Bronchial epithelial cell (primary cell): ENCODE results near the gene ABCB8. TPM values are rescaled to one million over a fixed set of nuclear protein-coding genes. Genes with fewer than 3 reads are reported as not detected.
"Not testable (repeated sequence)": the region's sequence is repeated elsewhere in the genome, so short reads cannot be mapped to it uniquely, and the experiment has no call there.

ENCODE experiments used
- DNase-seq: peaks from one replicate; pipeline ENCODE4 v3.0.0-alpha.2; 2010; ENCODE audit warnings: low read depth
- FAIRE-seq: peaks from 2 replicates; lab custom pipeline; 2011; peaks lifted over from hg19 to GRCh38; lab: Jason Lieb, UNC
- H3K27me3 ChIP-seq: 2 replicates; pipeline ENCODE4 v1.5.1; 2011; ENCODE audit warnings: low read length; ENCODE audit not compliant: control insufficient read depth, insufficient read depth
- H3K36me3 ChIP-seq: 2 replicates; pipeline ENCODE4 v1.5.1; 2011; ENCODE audit warnings: low read length; ENCODE audit not compliant: control insufficient read depth, insufficient read depth
- H3K4me3 ChIP-seq: 2 replicates; pipeline ENCODE4 v1.5.1; 2011; ENCODE audit warnings: mild to moderate bottlenecking, low read depth, low read length, control low read depth
- total RNA-seq: library from RNA; depleted of rRNA; stranded (reverse); fragments of >200 nt; gene quantifications from 2 replicates; pipeline ENCODE4 v1.2.1, GENCODE V29; 2014
- TF ChIP-seq, protein P1 (sequence below): IDR thresholded peaks from 2 replicates; pipeline ENCODE4 v1.5.1; 2011; ENCODE audit warnings: mild to moderate bottlenecking, moderate library complexity, low read length, control low read depth, inconsistent platforms; ENCODE audit not compliant: insufficient read depth, severe bottlenecking

ABCB8 gene
- total RNA-seq, 1 donor from 2014 or later, result 20.5 TPM

DNA sequence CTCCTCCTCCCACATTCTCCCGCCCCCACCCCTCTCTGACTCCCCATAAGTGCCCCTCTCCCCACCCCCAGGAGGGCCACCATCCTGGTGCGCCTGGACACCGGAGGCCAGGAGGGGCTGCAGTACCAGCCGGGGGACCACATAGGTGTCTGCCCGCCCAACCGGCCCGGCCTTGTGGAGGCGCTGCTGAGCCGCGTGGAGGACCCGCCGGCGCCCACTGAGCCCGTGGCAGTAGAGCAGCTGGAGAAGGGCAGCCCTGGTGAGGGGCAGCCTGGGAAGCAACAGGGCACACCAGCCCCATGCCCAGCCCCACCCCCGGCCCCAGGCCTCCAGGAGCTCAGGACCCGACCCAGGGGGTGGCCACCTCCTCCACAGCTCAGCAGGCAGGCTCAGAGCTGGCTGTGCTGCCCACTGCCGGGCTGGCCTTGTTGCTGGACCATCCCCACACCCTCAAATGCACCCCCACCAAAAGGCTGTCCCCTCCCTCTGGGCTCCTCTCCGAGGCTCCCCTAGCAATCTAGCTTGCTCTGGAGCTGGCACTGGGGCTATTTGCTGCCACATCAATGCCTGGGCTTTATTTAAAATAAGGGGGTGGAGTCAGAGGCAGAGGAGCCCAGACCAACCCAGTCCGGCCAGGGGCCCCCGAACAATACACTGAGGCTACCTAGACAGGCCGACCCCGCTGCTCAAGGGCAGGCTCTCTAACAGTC lies 18.8 kb upstream of the ABCB8 start:
- FAIRE-seq (no peak), DNase-seq (no peak)
- TF ChIP-seq, protein P1, sequence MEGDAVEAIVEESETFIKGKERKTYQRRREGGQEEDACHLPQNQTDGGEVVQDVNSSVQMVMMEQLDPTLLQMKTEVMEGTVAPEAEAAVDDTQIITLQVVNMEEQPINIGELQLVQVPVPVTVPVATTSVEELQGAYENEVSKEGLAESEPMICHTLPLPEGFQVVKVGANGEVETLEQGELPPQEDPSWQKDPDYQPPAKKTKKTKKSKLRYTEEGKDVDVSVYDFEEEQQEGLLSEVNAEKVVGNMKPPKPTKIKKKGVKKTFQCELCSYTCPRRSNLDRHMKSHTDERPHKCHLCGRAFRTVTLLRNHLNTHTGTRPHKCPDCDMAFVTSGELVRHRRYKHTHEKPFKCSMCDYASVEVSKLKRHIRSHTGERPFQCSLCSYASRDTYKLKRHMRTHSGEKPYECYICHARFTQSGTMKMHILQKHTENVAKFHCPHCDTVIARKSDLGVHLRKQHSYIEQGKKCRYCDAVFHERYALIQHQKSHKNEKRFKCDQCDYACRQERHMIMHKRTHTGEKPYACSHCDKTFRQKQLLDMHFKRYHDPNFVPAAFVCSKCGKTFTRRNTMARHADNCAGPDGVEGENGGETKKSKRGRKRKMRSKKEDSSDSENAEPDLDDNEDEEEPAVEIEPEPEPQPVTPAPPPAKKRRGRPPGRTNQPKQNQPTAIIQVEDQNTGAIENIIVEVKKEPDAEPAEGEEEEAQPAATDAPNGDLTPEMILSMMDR, result no peak
- Histone ChIP-seq H3K36me3 (no peaks in the 10 kb centered on the region), H3K4me3 (no peak overlapping the region), H3K27me3 (peaks cover 9% of the 10 kb centered on the region)

DNA sequence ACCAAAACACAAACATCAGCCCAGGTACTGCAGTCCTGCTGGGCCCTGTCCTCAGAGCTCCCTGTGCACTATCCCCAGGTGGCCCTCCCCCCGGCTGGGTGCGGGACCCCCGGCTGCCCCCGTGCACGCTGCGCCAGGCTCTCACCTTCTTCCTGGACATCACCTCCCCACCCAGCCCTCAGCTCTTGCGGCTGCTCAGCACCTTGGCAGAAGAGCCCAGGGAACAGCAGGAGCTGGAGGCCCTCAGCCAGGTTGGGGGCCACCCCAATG lies 18.3 kb upstream of the ABCB8 start:
- FAIRE-seq, result no peak
- Histone ChIP-seq H3K27me3 (peaks cover 9% of the 10 kb centered on the region), H3K4me3 (no peak overlapping the region), H3K36me3 (no peaks in the 10 kb centered on the region)
- DNase-seq, result no peak
- TF ChIP-seq, protein P1, result no peak

DNA sequence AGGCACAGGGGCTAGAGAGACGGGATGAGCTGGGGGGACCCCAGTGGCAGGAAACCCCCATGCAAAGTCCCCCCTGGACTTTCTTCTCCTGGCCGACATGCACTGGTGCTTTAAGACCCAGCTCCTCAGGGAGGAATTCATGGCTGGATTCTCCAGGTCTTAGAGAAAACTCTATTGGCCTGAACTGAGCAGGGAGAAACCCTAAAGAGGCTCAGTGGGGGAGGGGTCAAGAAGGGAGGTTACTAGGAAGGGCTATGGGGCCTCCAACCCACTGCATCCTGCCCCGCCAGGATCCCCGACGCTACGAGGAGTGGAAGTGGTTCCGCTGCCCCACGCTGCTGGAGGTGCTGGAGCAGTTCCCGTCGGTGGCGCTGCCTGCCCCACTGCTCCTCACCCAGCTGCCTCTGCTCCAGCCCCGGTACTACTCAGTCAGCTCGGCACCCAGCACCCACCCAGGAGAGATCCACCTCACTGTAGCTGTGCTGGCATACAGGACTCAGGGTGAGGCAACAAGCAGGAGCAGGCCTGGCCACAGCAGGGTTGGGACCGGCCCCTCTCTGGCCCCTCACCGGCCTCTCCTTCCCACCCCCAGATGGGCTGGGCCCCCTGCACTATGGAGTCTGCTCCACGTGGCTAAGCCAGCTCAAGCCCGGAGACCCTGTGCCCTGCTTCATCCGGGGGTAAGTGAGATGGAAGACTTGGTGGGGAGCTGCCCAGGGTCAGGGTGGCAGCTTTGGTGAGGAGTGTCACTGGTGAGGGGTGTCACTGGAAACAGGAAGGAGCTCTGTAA lies 17.7 kb upstream of the ABCB8 start:
- Histone ChIP-seq H3K4me3 (no peak overlapping the region), H3K36me3 (no peaks in the 10 kb centered on the region), H3K27me3 (peaks cover 9% of the 10 kb centered on the region)
- TF ChIP-seq, protein P1, result no peak
- DNase-seq (no peak), FAIRE-seq (no peak)

DNA sequence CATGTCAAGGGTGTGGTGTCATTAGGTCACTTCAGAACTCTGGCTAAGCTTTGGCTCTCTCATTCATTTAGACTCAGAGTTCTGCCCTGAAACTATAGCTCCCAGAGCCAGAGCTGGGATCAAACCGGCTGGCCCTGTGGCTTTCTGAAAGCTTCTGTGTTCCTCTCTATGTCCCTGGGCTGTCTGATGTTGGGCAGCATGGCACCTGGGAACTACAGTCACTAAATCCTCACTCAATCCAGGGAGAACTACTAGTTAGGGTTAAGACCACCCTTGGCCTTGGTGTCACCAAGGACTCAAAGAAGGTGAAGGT lies 17.2 kb upstream of the ABCB8 start:
- DNase-seq, result no peak
- Histone ChIP-seq H3K27me3 (peaks cover 9% of the 10 kb centered on the region), H3K36me3 (no peaks in the 10 kb centered on the region), H3K4me3 (no peak overlapping the region)
- TF ChIP-seq, protein P1, result no peak
- no peak for FAIRE-seq

DNA sequence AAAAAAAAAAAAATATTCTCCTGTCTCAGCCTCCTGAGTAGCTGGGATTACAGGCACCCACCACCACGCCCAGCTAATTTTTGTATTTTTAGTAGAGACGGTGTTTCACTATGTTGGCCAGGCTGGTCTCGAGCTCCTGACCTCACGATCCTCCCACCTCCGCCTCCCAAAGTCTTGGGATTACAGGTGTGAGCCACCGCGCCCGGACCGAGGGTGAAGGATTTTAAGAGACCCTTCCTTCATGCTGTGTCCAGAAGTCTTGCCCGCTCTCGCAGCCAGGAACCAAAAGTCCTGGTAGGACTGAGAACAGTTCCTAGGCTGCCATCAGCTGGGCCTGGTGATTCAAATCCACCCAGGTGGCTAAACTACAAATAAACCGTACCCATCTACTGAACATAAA lies 16.6 kb upstream of the ABCB8 start:
- H3K27me3 ChIP-seq, FAIRE-seq: not testable (repeated sequence)

DNA sequence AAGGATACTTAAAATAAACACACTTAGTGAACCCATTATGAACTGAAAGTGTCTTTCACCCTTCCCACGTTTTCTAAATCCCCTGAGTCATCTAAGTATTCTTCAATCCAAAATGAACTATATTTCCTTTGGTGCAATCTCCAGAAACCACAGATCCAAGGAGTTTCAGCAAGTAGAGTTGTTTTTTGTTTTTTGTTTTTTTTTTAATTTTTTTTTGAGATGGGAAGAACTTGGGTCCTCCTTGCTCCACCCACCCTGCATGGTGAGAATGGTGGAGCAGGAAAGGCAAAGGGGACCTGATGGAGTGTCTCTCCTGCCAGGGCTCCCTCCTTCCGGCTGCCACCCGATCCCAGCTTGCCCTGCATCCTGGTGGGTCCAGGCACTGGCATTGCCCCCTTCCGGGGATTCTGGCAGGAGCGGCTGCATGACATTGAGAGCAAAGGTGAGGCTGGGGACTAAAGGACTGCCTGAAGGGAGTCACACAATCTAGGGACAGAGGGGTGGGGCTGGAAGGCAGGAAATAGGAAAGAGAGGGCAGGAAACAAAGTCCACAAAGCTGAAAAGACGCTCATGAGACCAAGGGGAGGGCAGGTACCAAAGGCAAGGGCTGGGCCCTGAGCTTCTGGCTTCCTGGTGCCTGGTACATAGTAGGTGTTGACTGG lies 16.1 kb upstream of the ABCB8 start:
- no peak for DNase-seq
- no peak for FAIRE-seq
- Histone ChIP-seq H3K36me3 (no peaks in the 10 kb centered on the region), H3K27me3 (peaks cover 9% of the 10 kb centered on the region), H3K4me3 (no peak overlapping the region)
- TF ChIP-seq, protein P1, result no peak

More for the DNA sequence above, 16.6 kb upstream of the ABCB8 start:
- H3K4me3 ChIP-seq, DNase-seq, H3K36me3 ChIP-seq: not testable (repeated sequence)
